Ovary (tissue), 9 donors: ENCODE data around the gene PACS2. TPM values are rescaled to one million over a fixed set of nuclear protein-coding genes. Genes with fewer than 3 reads are reported as not detected.
A peak's percentile ranks its signal among the peaks of the same experiment; 100 is the strongest.

Experiments
- DNase-seq, 5 donors: peaks; one replicate each; pipeline ENCODE4 v3.0.0-alpha.2; 2019 to 2020
- H3K27ac ChIP-seq, 2 donors: fragments of 200-600 bp; one replicate each; pipeline versions ENCODE4 v1.5.1 to v1.8.0; 2019 to 2022
- H3K27me3 ChIP-seq: fragments of 200-600 bp; one replicate; pipeline ENCODE4 v1.8.0; 2022
- H3K36me3 ChIP-seq: fragments of 200-600 bp; sonication (generic); one replicate; pipeline ENCODE4 v1.5.1; 2019
- H3K4me1 ChIP-seq: one replicate; pipeline ENCODE4 v1.8.1; 2013; ENCODE audit warnings: mild to moderate bottlenecking, moderate library complexity; ENCODE audit not compliant: insufficient read depth
- H3K4me3 ChIP-seq: fragments of 200-600 bp; sonication (generic); one replicate; pipeline ENCODE4 v1.5.1; 2017
- H3K9me3 ChIP-seq, 2 donors: fragments of 200-600 bp in 1 of 2; sonication (generic) in 1 of 2; one replicate each; pipeline versions ENCODE4 v1.5.1 to v1.8.1; 2013 to 2019; ENCODE audit warnings: mild to moderate bottlenecking in 1 of 2, moderate library complexity in 1 of 2
- CTCF ChIP-seq, 3 donors: fragments of 450-650 bp in 2 of 3; fragments of 200-600 bp in 1 of 3; IDR thresholded peaks; one replicate each; pipeline versions ENCODE4 v1.5.1 to v1.8.0; 2016 to 2022; ENCODE audit warnings: antibody characterized with exemption in 3 of 3, mild to moderate bottlenecking in 1 of 3
- EP300 ChIP-seq: sonication (generic); formaldehyde crosslinking; IDR thresholded peaks from one replicate; pipeline ENCODE4 v1.6.1; 2017; ENCODE audit warnings: antibody characterized with exemption
- POLR2A ChIP-seq: fragments of 450-650 bp; IDR thresholded peaks from one replicate; pipeline ENCODE4 v1.6.1; 2017; ENCODE audit warnings: antibody characterized with exemption, mild to moderate bottlenecking, moderate library complexity
- WGBS, 3 donors: extraction: QIAGEN DNeasy Blood & Tissue Kit in 1 of 3; methylation state at CpG; one replicate each; pipeline versions ENCODE4 v1.1.5 to v1.1.7; 2013 to 2017; 5-methylcytosine and 5-hydroxymethylcytosine counted together
- intact Hi-C, 4 donors: fragments of 100-400 bp; cut with DNase I; formaldehyde crosslinking; loops; one replicate each; pipeline versions ENCODE4 v1.11.0 to v1.15.1; 2022 to 2023
- polyA plus RNA-seq, 2 donors: library from polyadenylated mRNA; stranded (reverse); fragments of 200-250 nt in 1 of 2; fragments of 350-450 nt in 1 of 2; fragmentation: Illumina TruSeq in 1 of 2; extraction: RNeasy Lipid Tissue Mini Kit (QIAGEN cat#74804) in 1 of 2; gene quantifications; one replicate each; pipeline ENCODE4 v1.2.3, GENCODE V29; 2013 to 2014
- total RNA-seq, 7 donors: library from RNA; depleted of rRNA in 2 of 7; stranded (reverse); fragments of >200 nt in 2 of 7; fragmentation: NEBNext Ultra II Directional in 3 of 7; extraction: Animal tissue kit (Norgen Biotek cat#: 25700) in 3 of 7; gene quantifications; one replicate each; pipeline versions ENCODE4 v1.1.0 to v1.2.4, GENCODE V29; 2016 to 2023
- donor health status: DM: no; HTN: no; CAD: no; lungs with moderate emphysema.
- donor health status: DM: no; HTN: no; CAD: no.
- donor health status: Bipolar disorder and iron deficiency.
- donor health status: DM: yes; HTN: yes; CAD: no.
- donor health status: DM: no; HTN: no; CAD: no.
- donor health status: DM: yes; HTN: yes; CAD: no.

The PACS2 gene
- total and polyA plus RNA-seq, 9 donors: 21.2 to 91.9 (median 60.6) TPM

GRCh38 chr14:105336477-105337287, 22.1 kb downstream of the PACS2 start:
- H3K4me1 ChIP-seq: peaks cover 17% of the 10 kb centered on the region

GRCh38 chr14:105337433-105337832, 22.9 kb downstream of the PACS2 start:
- WGBS, 3 donors: 80 to 88% (median 80%) methylated on average over 6 of the region's 6 CpGs
- no peak for DNase-seq
- H3K9me3 ChIP-seq: no peaks in the 10 kb centered on the region
- intact Hi-C loops: no loop called here
- no peaks in the 10 kb centered on the region for H3K36me3 ChIP-seq
- H3K27me3 ChIP-seq: no peaks in the 10 kb centered on the region
- H3K27ac ChIP-seq: no peak overlapping the region
- TF ChIP-seq CTCF (IDR thresholded peaks at IDR 0.05) (no peak), POLR2A (no peak), EP300 (no peak)
- H3K4me1 ChIP-seq: peaks cover 17% of the 10 kb centered on the region
- no peak overlapping the region for H3K4me3 ChIP-seq

More at GRCh38 chr14:105336477-105337287, 22.1 kb downstream of the PACS2 start:
- H3K36me3 ChIP-seq: no peaks in the 10 kb centered on the region
- intact Hi-C loops: no loop called here
- no peak overlapping the region for H3K4me3 ChIP-seq
- WGBS, 3 donors: 90 to 95% (median 95%) methylated on average over 24 to 26 of the region's 26 CpGs
- DNase-seq: no peak
- no peaks in the 10 kb centered on the region for H3K9me3 ChIP-seq
- no peak overlapping the region for H3K27ac ChIP-seq
- H3K27me3 ChIP-seq: no peaks in the 10 kb centered on the region
- no peak for TF ChIP-seq CTCF (IDR thresholded peaks at IDR 0.05)
- no peak for TF ChIP-seq EP300
- TF ChIP-seq POLR2A: no peak

- H3K4me1 ChIP-seq: peaks cover 14% of the 10 kb centered on the region
- H3K4me3 ChIP-seq: no peak overlapping the region
- no peak overlapping the region for H3K27ac ChIP-seq
- no peaks in the 10 kb centered on the region for H3K27me3 ChIP-seq
- no peaks in the 10 kb centered on the region for H3K36me3 ChIP-seq
- 35 to 49% (median 42%) methylated on average over 17 to 18 of the region's 18 CpGs for WGBS, 3 donors
- intact Hi-C loops: no loop called here
- H3K9me3 ChIP-seq: no peaks in the 10 kb centered on the region
- peak in 1 of 5 donors; percentile 62 for DNase-seq
- TF ChIP-seq POLR2A: no peak
- TF ChIP-seq CTCF (IDR thresholded peaks at IDR 0.05): no peak
- TF ChIP-seq EP300: no peak
Measured at GRCh38 chr14:105337966-105338741, 23.6 kb downstream of the PACS2 start.

GRCh38 chr14:105340821-105341733, 26.5 kb downstream of the PACS2 start:
- H3K4me3 ChIP-seq: no peak overlapping the region
- peaks cover 13% of the 10 kb centered on the region for H3K4me1 ChIP-seq
- intact Hi-C loops: no loop called here
- no peak for TF ChIP-seq CTCF (IDR thresholded peaks at IDR 0.05)
- no peak for TF ChIP-seq EP300
- TF ChIP-seq POLR2A: no peak
- H3K9me3 ChIP-seq: no peaks in the 10 kb centered on the region
- DNase-seq: no peak
- H3K36me3 ChIP-seq: no peaks in the 10 kb centered on the region
- 49 to 61% (median 55%) methylated on average over 20 of the region's 20 CpGs for WGBS, 3 donors
- H3K27me3 ChIP-seq: no peaks in the 10 kb centered on the region
- no peak overlapping the region for H3K27ac ChIP-seq
